GM12891 (cell line): Measurements from ENCODE around the gene C2CD4C.

Experiments
- POLR2A ChIP-seq: IDR thresholded peaks from 2 replicates; pipeline ENCODE4 v1.6.1; 2011; ENCODE audit warnings: low read depth, low read length, control low read depth
- POLR2AphosphoS5 ChIP-seq: IDR thresholded peaks from 2 replicates; pipeline ENCODE4 v1.6.1; 2011; ENCODE audit warnings: low read depth, low read length, control low read depth
- POU2F2 ChIP-seq: IDR thresholded peaks from 2 replicates; pipeline ENCODE4 v1.6.1; 2011; ENCODE audit warnings: low read depth, mild to moderate bottlenecking, control low read depth, low read length, moderate library complexity
- TAF1 ChIP-seq: IDR thresholded peaks from 2 replicates; pipeline ENCODE4 v1.6.1; 2011; ENCODE audit warnings: low read depth, low read length, control low read depth

GRCh38 chr19:425056-425455 is 16.1 kb upstream of the C2CD4C start:
- TF ChIP-seq POLR2AphosphoS5 (no peak), POLR2A (no peak), TAF1 (no peak), POU2F2 (no peak)
